Osteoblast (primary cell): Measurements from ENCODE around the gene C20orf204. TPM values are rescaled to one million over a fixed set of nuclear protein-coding genes. Genes with fewer than 3 reads are reported as not detected.

ENCODE experiments used
- DNase-seq: peaks from one replicate; pipeline ENCODE4 v3.0.0; 2011; ENCODE audit warnings: low spot score, mixed read lengths; ENCODE audit not compliant: insufficient read length; ENCODE audit errors: missing footprints
- H2AFZ ChIP-seq: 2 replicates; pipeline ENCODE4 v1.6.0; 2011; ENCODE audit warnings: mild to moderate bottlenecking, low read length
- H3K27ac ChIP-seq: 2 replicates; pipeline ENCODE4 v1.5.1; 2011; ENCODE audit warnings: mild to moderate bottlenecking, low read depth, low read length, moderate library complexity
- H3K27me3 ChIP-seq: 2 replicates; pipeline ENCODE4 v1.6.0; 2012; ENCODE audit warnings: mild to moderate bottlenecking, control low read depth, inconsistent platforms, low read length, moderate library complexity; ENCODE audit not compliant: insufficient read depth
- H3K36me3 ChIP-seq: 2 replicates; pipeline ENCODE4 v1.5.1; 2011; ENCODE audit warnings: mild to moderate bottlenecking, low read length, control low read depth, moderate library complexity; ENCODE audit not compliant: insufficient read depth
- H3K4me1 ChIP-seq: 2 replicates; pipeline ENCODE4 v1.5.1; 2011; ENCODE audit warnings: mild to moderate bottlenecking, low read length, control low read depth, moderate library complexity; ENCODE audit not compliant: insufficient read depth
- H3K4me2 ChIP-seq: 2 replicates; pipeline ENCODE4 v1.6.0; 2011; ENCODE audit warnings: mild to moderate bottlenecking, low read length; ENCODE audit not compliant: insufficient read depth
- H3K4me3 ChIP-seq: fragments of 200-600 bp; sonication (generic); 3 replicates; pipeline ENCODE4 v1.5.1; 2012; ENCODE audit warnings: mild to moderate bottlenecking, low read length, inconsistent platforms; ENCODE audit not compliant: insufficient read depth
- H3K79me2 ChIP-seq: 2 replicates; pipeline ENCODE4 v1.6.0; 2012; ENCODE audit warnings: mild to moderate bottlenecking, low read length, control low read depth, inconsistent platforms; ENCODE audit not compliant: insufficient read depth
- H3K9me3 ChIP-seq: 2 replicates; pipeline ENCODE4 v1.5.1; 2011; ENCODE audit warnings: low read depth, low read length, control low read depth
- H4K20me1 ChIP-seq: 2 replicates; pipeline ENCODE4 v1.6.0; 2012; ENCODE audit warnings: mild to moderate bottlenecking, low read length, control low read depth; ENCODE audit not compliant: insufficient read depth
- total RNA-seq: library from RNA; depleted of rRNA; stranded (reverse); fragments of >200 nt; gene quantifications from 2 replicates; pipeline ENCODE4 v1.2.3, GENCODE V29; 2012
- TF ChIP-seq, protein P1 (sequence below): IDR thresholded peaks from 2 replicates; pipeline ENCODE4 v1.5.1; 2011; ENCODE audit warnings: mild to moderate bottlenecking, low read depth, low read length, moderate library complexity; ENCODE audit errors: extremely low read depth

Gene C20orf204
- total RNA-seq, 1 donor: 1.1 TPM

DNA sequence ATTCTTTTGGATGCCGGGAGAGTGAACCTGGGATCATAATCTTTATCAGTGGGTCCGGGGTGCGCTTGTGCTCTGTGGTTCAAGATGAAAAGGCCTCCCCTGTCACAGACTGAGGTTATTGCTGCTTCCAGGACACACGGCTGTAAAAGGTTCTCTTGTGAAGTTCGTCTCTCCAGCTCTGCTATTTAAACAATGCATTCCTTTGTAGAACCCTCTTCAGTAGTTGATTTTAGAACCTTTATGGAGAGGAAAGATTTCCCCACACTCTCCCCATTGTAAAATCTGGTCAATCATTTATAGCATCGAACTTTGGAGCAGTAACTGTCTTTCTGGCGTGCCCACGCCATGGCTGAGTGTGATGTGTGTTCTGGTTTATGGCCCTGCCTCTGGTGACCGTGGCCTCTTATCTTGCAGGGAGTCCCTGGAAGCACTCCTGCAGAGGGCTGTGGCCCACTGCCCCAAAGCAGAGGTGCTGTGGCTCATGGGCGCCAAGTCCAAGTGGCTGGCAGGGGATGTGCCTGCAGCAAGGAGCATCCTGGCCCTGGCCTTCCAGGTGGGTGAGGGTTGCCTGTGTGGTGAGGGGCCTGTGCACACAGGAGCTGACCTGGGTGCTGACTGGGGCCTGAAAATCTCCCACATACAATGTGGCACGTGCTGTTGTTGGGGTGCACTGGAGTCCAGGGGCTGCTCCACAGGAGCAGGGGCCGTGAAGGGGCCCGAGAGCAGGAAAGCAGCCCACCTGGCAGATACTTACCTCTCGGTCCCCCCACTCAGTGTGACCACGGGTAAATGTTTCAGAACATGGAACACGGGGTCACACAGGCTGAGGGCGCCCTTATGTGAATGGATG, 11.6 kb upstream of the C20orf204 start:
- Histone ChIP-seq H3K27ac (no peak overlapping the region), H3K4me3 (no peak overlapping the region), H2AFZ (no peak overlapping the region), H3K36me3 (peaks cover 64% of the 10 kb centered on the region), H3K79me2 (peaks cover 2% of the 10 kb centered on the region), H4K20me1 (peaks cover 22% of the 10 kb centered on the region), H3K4me2 (no peak overlapping the region), H3K9me3 (no peaks in the 10 kb centered on the region), H3K27me3 (no peaks in the 10 kb centered on the region), H3K4me1 (no peaks in the 10 kb centered on the region)
- DNase-seq: peak; percentile 81
- TF ChIP-seq, protein P1, sequence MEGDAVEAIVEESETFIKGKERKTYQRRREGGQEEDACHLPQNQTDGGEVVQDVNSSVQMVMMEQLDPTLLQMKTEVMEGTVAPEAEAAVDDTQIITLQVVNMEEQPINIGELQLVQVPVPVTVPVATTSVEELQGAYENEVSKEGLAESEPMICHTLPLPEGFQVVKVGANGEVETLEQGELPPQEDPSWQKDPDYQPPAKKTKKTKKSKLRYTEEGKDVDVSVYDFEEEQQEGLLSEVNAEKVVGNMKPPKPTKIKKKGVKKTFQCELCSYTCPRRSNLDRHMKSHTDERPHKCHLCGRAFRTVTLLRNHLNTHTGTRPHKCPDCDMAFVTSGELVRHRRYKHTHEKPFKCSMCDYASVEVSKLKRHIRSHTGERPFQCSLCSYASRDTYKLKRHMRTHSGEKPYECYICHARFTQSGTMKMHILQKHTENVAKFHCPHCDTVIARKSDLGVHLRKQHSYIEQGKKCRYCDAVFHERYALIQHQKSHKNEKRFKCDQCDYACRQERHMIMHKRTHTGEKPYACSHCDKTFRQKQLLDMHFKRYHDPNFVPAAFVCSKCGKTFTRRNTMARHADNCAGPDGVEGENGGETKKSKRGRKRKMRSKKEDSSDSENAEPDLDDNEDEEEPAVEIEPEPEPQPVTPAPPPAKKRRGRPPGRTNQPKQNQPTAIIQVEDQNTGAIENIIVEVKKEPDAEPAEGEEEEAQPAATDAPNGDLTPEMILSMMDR: no peak

DNA sequence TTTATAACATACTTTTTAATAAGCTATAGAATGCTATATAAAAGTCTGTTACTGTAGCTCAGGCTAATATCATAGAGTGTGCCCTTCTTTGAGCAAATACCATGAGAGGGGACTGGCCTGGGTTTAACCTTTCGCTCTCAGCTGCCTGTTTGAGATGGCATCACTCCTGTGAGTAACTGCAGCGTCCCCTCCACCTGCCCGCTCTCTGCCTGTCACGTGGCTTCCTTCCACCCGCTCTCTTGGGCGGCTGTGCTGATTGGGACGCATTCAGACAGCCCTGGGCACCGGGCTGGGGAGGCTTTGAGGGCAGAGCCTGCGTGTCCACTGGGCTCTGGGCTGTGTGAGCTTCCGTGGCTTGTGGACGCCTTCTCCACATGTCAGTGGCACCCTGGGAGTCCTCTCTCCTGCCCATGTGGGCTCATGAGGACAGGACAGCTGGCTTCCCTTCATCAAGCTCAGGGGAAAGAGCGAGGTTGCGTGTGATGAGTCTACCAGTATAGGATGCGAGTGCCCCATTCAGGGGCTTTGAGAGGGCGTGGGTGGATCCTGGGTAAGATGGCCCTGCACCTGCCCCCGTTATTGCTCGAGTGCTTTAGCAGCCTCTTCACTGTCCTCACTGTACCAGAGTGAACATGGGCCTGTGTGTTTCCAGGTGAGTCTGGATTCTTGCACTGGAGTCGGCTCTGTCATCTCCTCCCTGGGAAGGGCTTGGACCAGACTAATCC, 10.7 kb upstream of the C20orf204 start:
- H3K27me3 ChIP-seq: no peaks in the 10 kb centered on the region
- no peak overlapping the region for H3K27ac ChIP-seq
- H3K9me3 ChIP-seq: no peaks in the 10 kb centered on the region
- H3K4me1 ChIP-seq: no peaks in the 10 kb centered on the region
- peaks cover 28% of the 10 kb centered on the region for H4K20me1 ChIP-seq
- peaks cover 2% of the 10 kb centered on the region for H3K79me2 ChIP-seq
- no peak overlapping the region for H3K4me2 ChIP-seq
- peak; percentile 80 for DNase-seq
- no peak overlapping the region for H2AFZ ChIP-seq
- TF ChIP-seq, protein P1: no peak
- peaks cover 65% of the 10 kb centered on the region for H3K36me3 ChIP-seq
- no peak overlapping the region for H3K4me3 ChIP-seq

DNA sequence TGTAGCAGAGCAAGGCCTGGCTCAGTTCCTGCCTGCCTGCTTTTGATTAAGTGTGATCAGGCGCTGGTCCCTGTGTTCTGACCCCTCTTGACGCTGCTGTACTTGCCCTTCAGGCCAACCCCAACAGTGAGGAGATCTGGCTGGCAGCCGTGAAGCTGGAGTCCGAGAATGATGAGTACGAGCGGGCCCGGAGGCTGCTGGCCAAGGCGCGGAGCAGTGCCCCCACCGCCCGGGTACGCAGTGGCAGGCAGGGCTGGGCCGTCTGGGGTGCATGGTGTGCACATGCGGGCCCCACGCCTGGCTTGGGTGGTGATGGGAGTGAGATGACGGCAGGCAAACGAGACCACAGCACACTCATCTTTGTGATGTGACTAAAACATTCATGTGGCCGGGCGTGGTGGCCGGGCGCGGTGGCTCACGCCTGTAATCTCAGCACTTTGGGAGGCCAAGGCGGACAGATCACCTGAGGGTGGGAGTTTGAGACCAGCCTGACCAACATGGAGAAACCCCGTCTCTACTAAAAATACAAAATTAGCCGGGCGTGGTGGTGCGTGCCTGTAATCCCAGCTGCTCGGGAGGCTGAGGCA, 10.1 kb upstream of the C20orf204 start:
- H3K4me3 ChIP-seq: no peak overlapping the region
- peak; percentile 58 for DNase-seq
- no peaks in the 10 kb centered on the region for H3K4me1 ChIP-seq
- no peaks in the 10 kb centered on the region for H3K27me3 ChIP-seq
- peaks cover 2% of the 10 kb centered on the region for H3K79me2 ChIP-seq
- peaks cover 30% of the 10 kb centered on the region for H4K20me1 ChIP-seq
- no peak overlapping the region for H3K4me2 ChIP-seq
- H3K27ac ChIP-seq: no peak overlapping the region
- H3K36me3 ChIP-seq: peaks cover 72% of the 10 kb centered on the region
- H3K9me3 ChIP-seq: no peaks in the 10 kb centered on the region
- TF ChIP-seq, protein P1: no peak
- H2AFZ ChIP-seq: no peak overlapping the region
